Activated CD8-positive, alpha-beta memory T cell treated with anti-CD3 and anti-CD28 coated beads, Interleukin-2, amount 50 U/mL, for 1 hour (primary cell): ENCODE data around the gene CYP27A1.
"Not testable (repeated sequence)": the region's sequence is repeated elsewhere in the genome, so short reads cannot be mapped to it uniquely, and the experiment has no call there.

Experiments
- DNase-seq: peaks from one replicate; pipeline ENCODE4 v3.0.0-alpha.2; 2020; ENCODE audit errors: extremely low read depth

Gene CYP27A1

GRCh38 chr2:218831378-218831990 is 49.5 kb downstream of the CYP27A1 start, which contains the start of gene PRKAG3:
PRKAG3 (minus strand) TSS chr2:218831803.
- DNase-seq = no peak

- no peak for DNase-seq
These were observed 50.1 kb downstream of the CYP27A1 start for GRCh38 chr2:218832081-218832480.

- DNase-seq = no peak
These were observed 50.6 kb downstream of the CYP27A1 start for GRCh38 chr2:218832520-218832919.

- no peak for DNase-seq
These were observed 51.2 kb downstream of the CYP27A1 start for GRCh38 chr2:218833023-218833609.

- DNase-seq = no peak
These were observed 52.7 kb downstream of the CYP27A1 start for GRCh38 chr2:218834685-218835084.

- no peak for DNase-seq
These were observed 55.5 kb downstream of the CYP27A1 start for GRCh38 chr2:218837495-218837894.

GRCh38 chr2:218839430-218839829 is 57.5 kb downstream of the CYP27A1 start:
- DNase-seq = no peak

GRCh38 chr2:218839888-218840287 is 57.9 kb downstream of the CYP27A1 start:
- DNase-seq = no peak

- DNase-seq = not testable (repeated sequence)
These were observed 62.4 kb downstream of the CYP27A1 start for GRCh38 chr2:218844334-218844733.

GRCh38 chr2:218846963-218847362 is 65.0 kb downstream of the CYP27A1 start:
- not testable (repeated sequence) for DNase-seq

- DNase-seq = no peak
These were observed 67.8 kb downstream of the CYP27A1 start for GRCh38 chr2:218849721-218850120.

GRCh38 chr2:218850796-218851195 is 68.8 kb downstream of the CYP27A1 start:
- DNase-seq = no peak

GRCh38 chr2:218851286-218851685 is 69.3 kb downstream of the CYP27A1 start:
- DNase-seq = no peak

GRCh38 chr2:218852911-218853667 is 71.1 kb downstream of the CYP27A1 start:
- peak; percentile 20 for DNase-seq

GRCh38 chr2:218853766-218854165 is 71.8 kb downstream of the CYP27A1 start:
- no peak for DNase-seq

GRCh38 chr2:218854860-218855259 is 72.9 kb downstream of the CYP27A1 start:
- DNase-seq = no peak

- DNase-seq = no peak
These were observed 73.6 kb downstream of the CYP27A1 start for GRCh38 chr2:218855305-218856166.

GRCh38 chr2:218856167-218856895 is 74.4 kb downstream of the CYP27A1 start:
- no peak for DNase-seq

GRCh38 chr2:218856896-218857243 is 74.9 kb downstream of the CYP27A1 start:
- no peak for DNase-seq

- DNase-seq = no peak
These were observed 75.6 kb downstream of the CYP27A1 start for GRCh38 chr2:218857371-218858137.

- no peak for DNase-seq
These were observed 76.1 kb downstream of the CYP27A1 start for GRCh38 chr2:218858138-218858445.
